D721Med (cell line): ENCODE measurements around the gene ECI2.

Experiments
- DNase-seq: peaks from one replicate; pipeline ENCODE4 v3.0.0; 2011; ENCODE audit warnings: low spot score; ENCODE audit not compliant: insufficient read length
- FAIRE-seq: peaks from 2 replicates; lab custom pipeline; 2011; peaks lifted over from hg19 to GRCh38; lab: Jason Lieb, UNC
- CTCF ChIP-seq: IDR thresholded peaks from 2 replicates; pipeline ENCODE4 v1.5.1; 2012; ENCODE audit warnings: mild to moderate bottlenecking, control low read depth; ENCODE audit not compliant: insufficient read depth; ENCODE audit errors: missing control alignments

The ECI2 gene

GRCh38 chr6:4164117-4164442, 28.7 kb upstream of the ECI2 start:
- FAIRE-seq, result no peak
- no peak for DNase-seq
- TF ChIP-seq CTCF, result no peak

GRCh38 chr6:4163408-4164116, 28.2 kb upstream of the ECI2 start:
- no peak for TF ChIP-seq CTCF
- FAIRE-seq (no peak), DNase-seq (no peak)

DNA sequence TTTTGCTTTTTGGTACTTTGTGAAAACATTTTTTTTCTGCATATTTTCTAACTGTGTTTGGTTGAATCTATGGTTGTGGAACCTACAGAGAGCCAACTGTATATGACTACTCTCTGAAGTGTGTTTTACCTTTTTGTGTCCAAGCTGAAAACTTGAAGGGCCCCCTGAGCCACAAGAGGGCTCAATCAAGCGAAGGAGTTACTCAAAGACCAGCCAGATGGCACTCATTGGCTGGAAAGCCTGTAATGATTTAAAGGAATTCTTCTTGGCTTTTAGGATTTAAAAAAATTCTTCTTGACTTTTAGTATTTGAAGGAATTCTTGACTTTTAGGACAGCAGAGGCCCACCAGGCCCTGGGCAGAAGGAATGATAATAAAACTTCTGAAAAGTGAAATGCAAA, 27.0 kb upstream of the ECI2 start:
- no peak for DNase-seq
- FAIRE-seq, result no peak
- no peak for TF ChIP-seq CTCF

- TF ChIP-seq CTCF, result no peak
- DNase-seq (no peak), FAIRE-seq (no peak)
Observed at GRCh38 chr6:4159491-4159890, 24.1 kb upstream of the ECI2 start.

DNA sequence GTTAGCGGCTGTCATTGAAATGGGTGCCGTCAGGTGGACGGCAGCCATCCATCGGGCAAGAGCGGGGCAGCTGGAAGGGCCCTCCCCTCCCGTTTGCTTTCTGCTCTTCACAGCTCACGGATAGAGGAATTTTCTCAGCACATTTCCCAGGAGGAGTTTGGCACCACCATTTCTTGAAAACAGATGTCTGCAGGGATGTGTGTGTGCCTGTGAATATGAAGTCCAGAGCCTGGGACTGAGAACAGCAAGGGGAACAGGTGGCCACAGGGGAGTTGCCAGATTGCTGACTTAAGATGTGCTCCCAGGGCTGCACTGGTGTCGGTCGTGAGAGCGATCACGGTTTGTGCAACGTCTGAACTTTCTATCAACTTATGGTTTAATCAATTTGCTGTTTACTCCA, 22.1 kb upstream of the ECI2 start:
- no peak for DNase-seq
- no peak for FAIRE-seq
- no peak for TF ChIP-seq CTCF

GRCh38 chr6:4155848-4156466, 20.6 kb upstream of the ECI2 start:
- DNase-seq (peak; percentile 35), FAIRE-seq (peak; percentile 58)
- TF ChIP-seq CTCF, result peak; percentile 89

DNA sequence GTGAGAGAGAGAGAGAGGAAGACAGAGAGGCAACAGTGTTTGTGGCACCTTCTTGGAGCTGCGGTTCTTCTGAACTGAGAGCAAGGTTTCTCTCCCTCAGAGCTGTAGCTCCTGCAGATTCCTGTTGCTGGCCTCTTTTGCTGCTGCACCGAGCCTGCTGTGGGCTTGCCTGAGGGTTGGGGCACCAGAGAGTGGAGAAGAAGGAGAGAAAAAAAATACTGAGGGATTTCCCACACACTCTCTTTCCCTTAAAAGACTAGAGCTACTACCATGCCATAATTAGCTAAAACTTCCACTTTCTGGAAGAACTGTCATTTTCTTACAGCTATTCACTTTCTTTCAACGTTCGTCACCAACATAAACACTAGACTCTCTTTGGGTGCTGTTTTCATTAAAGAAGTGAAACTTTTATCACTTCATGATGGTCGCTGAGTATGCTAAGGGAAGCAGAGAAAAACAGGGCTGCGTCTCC, 18.2 kb upstream of the ECI2 start:
- FAIRE-seq, result no peak
- no peak for TF ChIP-seq CTCF
- DNase-seq, result no peak
